ENCODE data around the gene HAS3.

The HAS3 gene

GRCh38 chr16:69116906-69117305 is 11.5 kb downstream of the HAS3 start:
- Histone ChIP-seq H3K79me2 (ENCODE audit: low read length) (no peaks in the 10 kb centered on the region), H3K4me1 (ENCODE audit: low read length) (no peaks in the 10 kb centered on the region), H3K36me3 (replicated peaks; ENCODE audit: insufficient read depth, low read length) (no peaks in the 10 kb centered on the region), H3K27me3 (replicated peaks; ENCODE audit: insufficient read depth, low read length) (no peaks in the 10 kb centered on the region), H3K9me3 (replicated peaks; ENCODE audit: insufficient read depth, low read length) (no peaks in the 10 kb centered on the region), H4K20me1 (ENCODE audit: insufficient read depth, low read length) (no peaks in the 10 kb centered on the region), H3K9ac (ENCODE audit: low read length) (no peak overlapping the region), H3K4me2 (ENCODE audit: low read depth, low read length) (no peak overlapping the region), H2AFZ (ENCODE audit: low read length) (no peak overlapping the region), H3K4me3 (ENCODE audit: low read length) (no peak overlapping the region), H3K9me2 (replicated peaks; ENCODE audit: insufficient read depth, low read length) (no peaks in the 10 kb centered on the region), H3F3A (ENCODE audit: insufficient read depth, low read length) (no peaks in the 10 kb centered on the region), H3K27ac (ENCODE audit: low read length) (no peak overlapping the region)
- DNase-seq: no peak
- no peak for TF ChIP-seq EZH2 (optimal IDR thresholded peaks at IDR 0.05; ENCODE audit: low read depth, low read length)
- no peak for TF ChIP-seq EZH2phosphoT487 (IDR thresholded peaks at IDR 0.05; ENCODE audit: low read length)
- TF ChIP-seq CTCF (IDR thresholded peaks at IDR 0.05; ENCODE audit: low read length): no peak

- Histone ChIP-seq H3K4me3 (ENCODE audit: low read length) (no peak overlapping the region), H3K79me2 (ENCODE audit: low read length) (peaks cover 3% of the 10 kb centered on the region; the same call in 1 of the 2 replicates), H3K36me3 (replicated peaks; ENCODE audit: insufficient read depth, low read length) (no peaks in the 10 kb centered on the region), H3K9me3 (replicated peaks; ENCODE audit: insufficient read depth, low read length) (no peaks in the 10 kb centered on the region), H3K4me1 (ENCODE audit: low read length) (no peaks in the 10 kb centered on the region), H3F3A (ENCODE audit: insufficient read depth, low read length) (no peaks in the 10 kb centered on the region), H2AFZ (ENCODE audit: low read length) (no peak overlapping the region), H4K20me1 (ENCODE audit: insufficient read depth, low read length) (no peaks in the 10 kb centered on the region), H3K4me2 (ENCODE audit: low read depth, low read length) (no peak overlapping the region), H3K9me2 (replicated peaks; ENCODE audit: insufficient read depth, low read length) (no peaks in the 10 kb centered on the region), H3K27ac (ENCODE audit: low read length) (no peak overlapping the region), H3K27me3 (replicated peaks; ENCODE audit: insufficient read depth, low read length) (no peaks in the 10 kb centered on the region), H3K9ac (ENCODE audit: low read length) (no peak overlapping the region)
- no peak for DNase-seq
- no peak for TF ChIP-seq CTCF (IDR thresholded peaks at IDR 0.05; ENCODE audit: low read length)
- TF ChIP-seq EZH2 (optimal IDR thresholded peaks at IDR 0.05; ENCODE audit: low read depth, low read length): no peak
- TF ChIP-seq EZH2phosphoT487 (IDR thresholded peaks at IDR 0.05; ENCODE audit: low read length): no peak
Observed at GRCh38 chr16:69118468-69118867, 13.0 kb downstream of the HAS3 start.

GRCh38 chr16:69118994-69119393 is 13.5 kb downstream of the HAS3 start:
- H3K36me3 ChIP-seq (replicated peaks; ENCODE audit: insufficient read depth, low read length): no peaks in the 10 kb centered on the region
- H3K9me3 ChIP-seq (replicated peaks; ENCODE audit: insufficient read depth, low read length): no peaks in the 10 kb centered on the region
- H3K9ac ChIP-seq (ENCODE audit: low read length): no peak overlapping the region

More at GRCh38 chr16:69118994-69119393, 13.5 kb downstream of the HAS3 start:
- H3K27me3 ChIP-seq (replicated peaks; ENCODE audit: insufficient read depth, low read length): no peaks in the 10 kb centered on the region
- no peaks in the 10 kb centered on the region for H3K9me2 ChIP-seq (replicated peaks; ENCODE audit: insufficient read depth, low read length)
- H3K4me3 ChIP-seq (ENCODE audit: low read length): no peak overlapping the region
- no peak overlapping the region for H3K4me2 ChIP-seq (ENCODE audit: low read depth, low read length)
- DNase-seq: no peak
- no peaks in the 10 kb centered on the region for H3K4me1 ChIP-seq (ENCODE audit: low read length)
- H4K20me1 ChIP-seq (ENCODE audit: insufficient read depth, low read length): no peaks in the 10 kb centered on the region
- H3K27ac ChIP-seq (ENCODE audit: low read length): no peak overlapping the region
- H3F3A ChIP-seq (ENCODE audit: insufficient read depth, low read length): no peaks in the 10 kb centered on the region
- TF ChIP-seq EZH2 (optimal IDR thresholded peaks at IDR 0.05; ENCODE audit: low read depth, low read length) (no peak), CTCF (IDR thresholded peaks at IDR 0.05; ENCODE audit: low read length) (no peak), EZH2phosphoT487 (IDR thresholded peaks at IDR 0.05; ENCODE audit: low read length) (no peak)
- peaks cover 4% of the 10 kb centered on the region; the same call in 1 of the 2 replicates for H3K79me2 ChIP-seq (ENCODE audit: low read length)
- no peak overlapping the region for H2AFZ ChIP-seq (ENCODE audit: low read length)

Measured in MM.1S (cell line).